Karpas-422 (cell line): ENCODE data around the gene TCP11L2. TPM values are rescaled to one million over a fixed set of nuclear protein-coding genes. Genes with fewer than 3 reads are reported as not detected.
"Not testable (repeated sequence)": the region's sequence is repeated elsewhere in the genome, so short reads cannot be mapped to it uniquely, and the experiment has no call there.

Source experiments
- DNase-seq: peaks from one replicate; pipeline ENCODE4 v3.0.0-alpha.2; 2015
- H2AFZ ChIP-seq: fragments of 200-600 bp; sonication (generic); 2 replicates; pipeline ENCODE4 v1.6.1; 2014; ENCODE audit warnings: antibody characterized with exemption, low read length, mixed read lengths
- H3K27ac ChIP-seq: fragments of 200-600 bp; sonication (generic); 2 replicates; pipeline ENCODE4 v1.5.1; 2014; ENCODE audit warnings: mild to moderate bottlenecking, low read length, moderate library complexity
- H3K27me3 ChIP-seq: fragments of 200-600 bp; sonication (generic); 2 replicates; pipeline ENCODE4 v1.6.1; 2014; ENCODE audit warnings: low read length, mixed read lengths
- H3K36me3 ChIP-seq: fragments of 200-600 bp; sonication (generic); 2 replicates; pipeline ENCODE4 v1.6.1; 2014; ENCODE audit warnings: low read length, mixed read lengths; ENCODE audit not compliant: insufficient read depth
- H3K4me1 ChIP-seq: fragments of 200-600 bp; sonication (generic); 2 replicates; pipeline ENCODE4 v1.6.1; 2014; ENCODE audit warnings: mild to moderate bottlenecking, low read length, mixed read lengths
- H3K4me2 ChIP-seq: fragments of 200-600 bp; sonication (generic); 2 replicates; pipeline ENCODE4 v1.6.1; 2014; ENCODE audit warnings: low read length, low read depth, mild to moderate bottlenecking; ENCODE audit not compliant: poor library complexity, severe bottlenecking
- H3K4me3 ChIP-seq: fragments of 200-600 bp; sonication (generic); 2 replicates; pipeline ENCODE4 v1.5.1; 2014; ENCODE audit warnings: mild to moderate bottlenecking, antibody characterized with exemption, low read length, mixed read lengths
- H3K79me2 ChIP-seq: fragments of 200-600 bp; sonication (generic); 2 replicates; pipeline ENCODE4 v1.6.1; 2014; ENCODE audit warnings: mild to moderate bottlenecking, low read length, mixed read lengths
- H3K9ac ChIP-seq: fragments of 200-600 bp; sonication (generic); 2 replicates; pipeline ENCODE4 v1.6.0; 2014; ENCODE audit warnings: low read length
- H3K9me2 ChIP-seq: fragments of 200-600 bp; sonication (generic), shearing (Covaris generic); replicated peaks from 2 replicates; pipeline ENCODE4 v1.6.0; 2014; ENCODE audit warnings: mild to moderate bottlenecking, low read length, moderate library complexity; ENCODE audit not compliant: insufficient read depth
- H3K9me3 ChIP-seq: fragments of 300-700, 200-600 bp; sonication (generic); 2 replicates; pipeline ENCODE4 v1.6.1; 2014; ENCODE audit warnings: low read length, mixed read lengths
- H4K20me1 ChIP-seq: fragments of 200-600 bp; sonication (generic); 2 replicates; pipeline ENCODE4 v1.6.1; 2014; ENCODE audit warnings: mild to moderate bottlenecking, antibody characterized with exemption, low read length, low read depth; ENCODE audit not compliant: insufficient read depth
- total RNA-seq: library from RNA; depleted of rRNA; stranded (reverse); fragments of >200 nt; shearing (Covaris generic); gene quantifications from 2 replicates; pipeline ENCODE4 v1.2.3, GENCODE V29; 2014; ENCODE audit warnings: low replicate concordance

Gene TCP11L2
- total RNA-seq, 1 experiment from 2014 or later = 55.9 TPM

DNA sequence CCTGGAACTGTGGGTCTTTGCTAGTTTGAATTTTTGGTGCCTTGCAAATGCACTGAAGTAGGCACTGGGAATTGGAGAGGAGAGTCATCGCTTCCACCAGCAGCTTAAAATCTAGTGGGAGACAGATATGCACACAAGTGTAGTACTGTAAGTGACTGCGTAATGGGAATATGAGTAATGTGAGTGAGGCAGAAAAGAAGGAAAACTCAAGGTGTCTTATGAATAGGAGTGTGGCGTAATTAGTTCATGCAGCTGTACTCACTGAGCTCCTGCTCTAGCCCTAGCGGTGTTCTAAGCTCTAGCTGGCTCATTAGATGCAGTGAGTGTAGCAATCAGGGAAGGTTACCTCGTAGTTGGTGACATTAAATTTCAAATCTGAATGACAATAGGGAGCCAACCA lies 2.8 kb downstream of the TCP11L2 start:
- peak overlapping the region; percentile 77 for H3K27ac ChIP-seq

DNA sequence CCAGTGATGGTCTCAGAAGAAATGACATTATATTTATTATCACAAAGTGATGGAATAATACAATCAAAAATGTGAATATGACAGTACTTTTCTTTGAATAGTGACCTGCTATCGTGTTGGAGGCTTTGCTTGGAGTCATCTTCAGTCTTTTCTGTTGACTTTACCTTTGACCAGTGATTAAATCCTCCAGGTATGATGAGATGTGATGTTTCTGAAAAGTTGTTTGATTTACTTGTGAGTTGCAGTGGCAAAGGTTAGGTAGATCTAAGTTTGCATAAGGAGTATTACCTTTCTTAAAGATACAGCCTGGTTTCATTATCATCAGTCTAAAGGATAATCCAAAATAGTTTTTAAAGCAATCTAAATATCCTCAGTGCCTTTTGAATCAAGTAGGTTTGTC lies 4.6 kb downstream of the TCP11L2 start:
- 0 out of 2 replicates have a peak overlapping the region, but pooled peaks have one; percentile 1 for H3K9ac ChIP-seq
- H3K9me3 ChIP-seq = no peaks in the 10 kb centered on the region
- H3K9me2 ChIP-seq = no peaks in the 10 kb centered on the region
- no peak overlapping the region for H2AFZ ChIP-seq
- peaks cover 90% of the 10 kb centered on the region for H3K4me1 ChIP-seq
- DNase-seq = no peak
- no peaks in the 10 kb centered on the region for H3K36me3 ChIP-seq
- H3K4me3 ChIP-seq = no peak overlapping the region; the same call in 1 of the 2 replicates
- no peaks in the 10 kb centered on the region for H4K20me1 ChIP-seq
- H3K79me2 ChIP-seq = no peaks in the 10 kb centered on the region; the same call in 1 of the 2 replicates
- peak overlapping the region; percentile 77 for H3K27ac ChIP-seq
- peak overlapping the region; percentile 95 for H3K4me2 ChIP-seq
- no peaks in the 10 kb centered on the region for H3K27me3 ChIP-seq

More for the DNA sequence above, 2.8 kb downstream of the TCP11L2 start:
- DNase-seq = no peak
- Histone ChIP-seq H3K9me3 (no peaks in the 10 kb centered on the region), H4K20me1 (no peaks in the 10 kb centered on the region), H3K79me2 (no peaks in the 10 kb centered on the region; the same call in 1 of the 2 replicates), H3K9me2 (no peaks in the 10 kb centered on the region), H3K27me3 (no peaks in the 10 kb centered on the region), H3K36me3 (no peaks in the 10 kb centered on the region), H3K4me2 (peak overlapping the region; percentile 95), H3K4me1 (peaks cover 88% of the 10 kb centered on the region), H3K9ac (peak overlapping the region; percentile 42), H3K4me3 (peak overlapping the region; percentile 91; the same call in 1 of the 2 replicates), H2AFZ (no peak overlapping the region)

- peak overlapping the region; percentile 10; the same call in 1 of the 2 replicates for H3K27ac ChIP-seq
- H3K36me3 ChIP-seq = no peaks in the 10 kb centered on the region
- H3K9me2 ChIP-seq = no peaks in the 10 kb centered on the region
- no peak overlapping the region for H3K9ac ChIP-seq
- DNase-seq = no peak
- H3K79me2 ChIP-seq = no peaks in the 10 kb centered on the region; the same call in 1 of the 2 replicates
- H3K4me3 ChIP-seq = no peak overlapping the region
- H3K4me2 ChIP-seq = no peak overlapping the region
- H3K9me3 ChIP-seq = no peaks in the 10 kb centered on the region
- H2AFZ ChIP-seq = no peak overlapping the region
- H3K4me1 ChIP-seq = peaks cover 90% of the 10 kb centered on the region
- H3K27me3 ChIP-seq = no peaks in the 10 kb centered on the region
- H4K20me1 ChIP-seq = no peaks in the 10 kb centered on the region
Measured at GRCh38 chr12:106308121-106308520, 5.6 kb downstream of the TCP11L2 start.

- H3K9me2 ChIP-seq = no peaks in the 10 kb centered on the region
- no peaks in the 10 kb centered on the region for H4K20me1 ChIP-seq
- no peaks in the 10 kb centered on the region for H3K36me3 ChIP-seq
- H3K4me3 ChIP-seq = no peak overlapping the region
- DNase-seq = no peak
- no peak overlapping the region for H2AFZ ChIP-seq
- H3K9me3 ChIP-seq = no peaks in the 10 kb centered on the region
- no peak overlapping the region for H3K4me2 ChIP-seq
- H3K4me1 ChIP-seq = peaks cover 86% of the 10 kb centered on the region
- no peaks in the 10 kb centered on the region; the same call in 1 of the 2 replicates for H3K79me2 ChIP-seq
- H3K27me3 ChIP-seq = no peaks in the 10 kb centered on the region
- H3K9ac ChIP-seq = no peak overlapping the region
- no peak overlapping the region for H3K27ac ChIP-seq
Measured at GRCh38 chr12:106308611-106309010, 6.1 kb downstream of the TCP11L2 start.

DNA sequence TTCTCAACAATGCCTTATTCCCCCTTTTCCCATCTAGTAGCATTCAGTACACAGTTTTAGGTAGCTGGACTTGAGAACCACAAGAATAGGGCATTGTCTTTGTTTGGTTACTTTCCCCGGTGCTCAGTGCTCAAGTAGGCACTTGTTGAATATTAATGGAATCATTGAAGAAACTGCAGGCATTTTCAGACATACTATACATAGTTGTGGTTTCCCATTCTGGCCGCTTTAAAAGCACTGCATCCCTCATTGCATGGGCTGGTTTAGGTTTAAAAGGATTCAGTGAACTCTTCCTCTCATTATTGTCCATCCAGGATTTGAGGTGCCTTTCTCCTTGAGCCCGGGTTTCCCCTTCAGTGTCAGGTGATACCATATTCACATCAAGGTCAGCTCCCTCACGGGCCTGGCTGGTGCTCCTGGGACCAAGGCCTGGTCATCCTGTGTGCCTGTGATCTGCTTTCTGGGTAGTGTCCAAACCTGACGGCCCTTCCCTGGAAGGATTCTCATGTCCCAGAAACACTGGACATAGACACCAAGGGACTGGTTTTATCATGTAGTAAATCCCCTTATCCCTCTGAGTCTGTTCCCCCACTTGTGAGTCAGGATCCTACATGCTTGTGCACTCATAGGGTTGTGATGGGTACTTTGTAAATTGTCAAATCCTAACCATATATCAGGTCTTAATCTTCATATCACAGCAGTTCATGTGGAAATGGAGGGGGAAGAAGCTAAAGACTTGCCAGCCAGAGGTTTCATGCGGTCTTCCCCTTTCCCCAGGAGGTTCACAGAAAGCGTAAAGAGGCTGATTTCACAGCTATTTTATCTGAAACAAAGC lies 7.4 kb downstream of the TCP11L2 start:
- Histone ChIP-seq H4K20me1 (no peaks in the 10 kb centered on the region), H3K27ac (no peak overlapping the region), H3K36me3 (peaks cover under 1% of the 10 kb centered on the region; the same call in 1 of the 2 replicates), H3K4me3 (no peak overlapping the region), H3K79me2 (no peaks in the 10 kb centered on the region; the same call in 1 of the 2 replicates), H2AFZ (no peak overlapping the region), H3K4me1 (peaks cover 73% of the 10 kb centered on the region), H3K4me2 (no peak overlapping the region), H3K27me3 (no peaks in the 10 kb centered on the region), H3K9me3 (no peaks in the 10 kb centered on the region), H3K9me2 (no peaks in the 10 kb centered on the region), H3K9ac (no peak overlapping the region)
- DNase-seq = no peak

- H4K20me1 ChIP-seq = no peaks in the 10 kb centered on the region
- H3K79me2 ChIP-seq = no peaks in the 10 kb centered on the region
- H3K4me1 ChIP-seq = peaks cover 65% of the 10 kb centered on the region
- no peaks in the 10 kb centered on the region for H3K27me3 ChIP-seq
- 0 out of 2 replicates have a peak overlapping the region, but pooled peaks have one; percentile 41 for H3K27ac ChIP-seq
- no peak overlapping the region for H2AFZ ChIP-seq
- H3K36me3 ChIP-seq = peaks cover 6% of the 10 kb centered on the region; the same call in 1 of the 2 replicates
- 0 out of 2 replicates have a peak overlapping the region, but pooled peaks have one; percentile 10 for H3K9ac ChIP-seq
- 0 out of 2 replicates have a peak overlapping the region, but pooled peaks have one; percentile 12 for H3K4me3 ChIP-seq
- no peak for DNase-seq
- H3K4me2 ChIP-seq = peak overlapping the region; percentile 28
- H3K9me2 ChIP-seq = no peaks in the 10 kb centered on the region
- H3K9me3 ChIP-seq = no peaks in the 10 kb centered on the region
Measured at GRCh38 chr12:106310687-106311086, 8.2 kb downstream of the TCP11L2 start.

DNA sequence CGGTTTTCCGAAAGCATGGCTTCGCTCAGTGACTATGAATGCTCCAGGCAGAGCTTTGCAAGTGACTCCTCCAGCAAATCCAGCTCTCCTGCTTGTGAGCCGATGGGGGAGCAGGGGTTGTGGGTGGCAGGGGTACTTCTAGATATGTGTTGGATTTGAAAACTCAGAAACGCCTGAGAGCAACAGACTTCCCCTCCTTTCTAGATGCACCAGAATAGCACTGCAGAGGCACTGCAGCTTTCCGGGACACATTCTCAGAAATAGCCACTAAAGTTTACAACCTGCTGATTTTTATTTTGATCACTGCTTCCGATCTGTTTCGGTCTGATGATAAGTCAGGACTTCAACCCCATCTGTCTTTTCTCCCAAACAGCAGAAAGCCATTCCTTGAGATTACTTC lies 8.6 kb downstream of the TCP11L2 start:
- Histone ChIP-seq H3K27me3 (no peaks in the 10 kb centered on the region), H3K27ac (peak overlapping the region; percentile 41), H3K4me2 (peak overlapping the region; percentile 28), H3K79me2 (no peaks in the 10 kb centered on the region), H2AFZ (no peak overlapping the region), H3K9me3 (no peaks in the 10 kb centered on the region), H3K4me1 (peaks cover 61% of the 10 kb centered on the region), H3K36me3 (peaks cover 6% of the 10 kb centered on the region; the same call in 1 of the 2 replicates), H3K4me3 (0 out of 2 replicates have a peak overlapping the region, but pooled peaks have one; percentile 12), H4K20me1 (no peaks in the 10 kb centered on the region), H3K9ac (0 out of 2 replicates have a peak overlapping the region, but pooled peaks have one; percentile 10), H3K9me2 (no peaks in the 10 kb centered on the region)
- no peak for DNase-seq

- H3K79me2 ChIP-seq, H3K4me2 ChIP-seq, DNase-seq, H3K27me3 ChIP-seq, H3K4me3 ChIP-seq, H2AFZ ChIP-seq, H3K36me3 ChIP-seq, H3K9me2 ChIP-seq, H3K9me3 ChIP-seq, H3K9ac ChIP-seq, H3K27ac ChIP-seq, H4K20me1 ChIP-seq: not testable (repeated sequence)
- H3K4me1 ChIP-seq = peaks cover 44% of the 10 kb centered on the region
Measured at GRCh38 chr12:106313413-106313812, 10.9 kb downstream of the TCP11L2 start.
